Stimulated activated CD4-positive, alpha-beta T cell treated with anti-CD3 and anti-CD28 coated beads, TNF-alpha, amount 100 ng/mL, for 48 hours (primary cell): ENCODE results near the gene ERICH6B.

Experiments
- DNase-seq, 3 donors: peaks; one replicate each; pipeline ENCODE4 v3.0.0-alpha.2; 2020; ENCODE audit warnings: low read depth in 3 of 3

ERICH6B gene

GRCh38 chr13:45542391-45542790 lies 73.1 kb downstream of the ERICH6B start:
- no peak for DNase-seq

- DNase-seq, result no peak
Measured at GRCh38 chr13:45541806-45542205, 73.7 kb downstream of the ERICH6B start.

- no peak for DNase-seq
Measured at GRCh38 chr13:45540864-45541263, 74.7 kb downstream of the ERICH6B start.

DNA sequence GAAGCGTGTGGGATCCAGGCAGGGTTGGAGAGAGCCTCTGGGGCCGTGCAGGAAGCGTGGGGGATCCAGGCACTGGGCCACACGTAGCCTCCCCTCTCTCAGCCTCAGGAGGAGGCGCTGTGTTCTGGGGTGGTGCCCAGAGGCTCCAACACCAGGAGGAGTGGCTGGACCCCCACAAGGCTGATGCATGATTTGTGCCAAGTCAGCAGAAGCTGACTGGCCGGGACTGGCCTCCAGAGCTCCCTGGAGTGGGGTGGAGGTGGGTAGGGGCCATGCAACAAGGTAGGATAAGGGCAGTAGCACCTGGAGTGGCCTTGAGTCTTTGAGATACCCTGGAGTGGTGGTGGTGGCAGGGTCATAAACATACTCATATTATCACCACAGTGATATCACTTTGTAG lies 75.3 kb downstream of the ERICH6B start:
- no peak for DNase-seq

DNA sequence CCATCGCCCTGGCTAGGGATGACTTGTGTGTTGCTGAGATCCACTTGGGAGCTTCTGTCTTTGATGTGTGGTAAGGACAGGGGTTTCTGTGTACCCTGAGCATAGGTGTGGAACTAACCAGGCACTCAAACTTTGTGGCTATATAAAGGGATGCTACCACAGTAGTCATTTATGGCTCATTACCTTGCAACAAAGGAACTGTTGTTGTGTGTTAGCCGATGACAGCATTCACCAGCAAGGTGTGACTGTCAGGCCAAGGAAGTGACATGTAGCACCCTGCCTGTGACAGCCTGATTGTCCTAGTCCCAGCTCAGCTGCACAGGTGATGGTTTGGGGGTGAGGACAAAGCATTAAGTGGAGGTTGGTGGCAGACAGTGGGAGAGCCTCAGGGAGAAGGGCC lies 77.2 kb downstream of the ERICH6B start:
- DNase-seq, result no peak

DNA sequence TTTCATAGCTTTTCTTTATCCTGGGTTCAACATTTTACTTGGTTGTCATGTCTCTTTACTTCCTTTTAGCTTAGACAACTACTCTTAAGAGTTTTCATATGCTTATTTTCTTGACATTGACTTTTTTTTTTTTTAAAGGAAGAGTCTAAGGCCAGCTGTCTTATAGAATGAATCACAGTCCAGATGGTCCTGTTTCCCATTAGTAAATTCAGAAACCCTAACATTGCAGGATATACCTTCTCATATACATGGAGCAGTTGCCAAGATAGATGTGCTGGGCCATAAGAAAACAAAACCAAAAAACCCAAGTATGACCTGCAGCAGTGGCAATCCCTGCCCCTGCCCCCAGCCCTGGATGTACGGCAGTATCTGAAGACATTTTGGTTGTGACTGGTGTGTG lies 78.0 kb downstream of the ERICH6B start:
- no peak for DNase-seq

GRCh38 chr13:45536224-45536623 lies 79.3 kb downstream of the ERICH6B start:
- DNase-seq, result no peak

GRCh38 chr13:45534604-45535003 lies 80.9 kb downstream of the ERICH6B start:
- no peak for DNase-seq

- DNase-seq, result no peak
Measured at GRCh38 chr13:45529758-45530157, 85.8 kb downstream of the ERICH6B start.

- no peak for DNase-seq
Measured at GRCh38 chr13:45527699-45528462, 87.7 kb downstream of the ERICH6B start.

DNA sequence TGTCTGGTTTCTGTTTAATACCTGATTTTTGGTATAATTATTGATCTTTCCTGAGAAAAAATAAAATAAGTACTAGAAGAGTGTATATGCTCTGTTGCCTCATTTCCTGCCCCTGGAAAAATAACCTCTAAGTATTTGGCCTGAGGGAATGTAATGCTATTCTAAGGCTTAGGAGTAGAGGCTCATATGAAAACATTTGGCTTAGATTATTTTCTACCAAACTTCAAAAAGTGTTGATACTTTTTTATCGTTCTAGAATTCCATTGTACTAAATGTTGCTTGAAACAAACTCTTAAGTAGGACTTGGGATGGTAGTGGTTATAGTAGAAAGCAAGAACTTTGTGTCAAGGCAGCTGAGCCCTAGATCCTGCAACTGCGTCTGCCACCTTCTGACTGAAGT lies 93.0 kb downstream of the ERICH6B start:
- no peak for DNase-seq

DNA sequence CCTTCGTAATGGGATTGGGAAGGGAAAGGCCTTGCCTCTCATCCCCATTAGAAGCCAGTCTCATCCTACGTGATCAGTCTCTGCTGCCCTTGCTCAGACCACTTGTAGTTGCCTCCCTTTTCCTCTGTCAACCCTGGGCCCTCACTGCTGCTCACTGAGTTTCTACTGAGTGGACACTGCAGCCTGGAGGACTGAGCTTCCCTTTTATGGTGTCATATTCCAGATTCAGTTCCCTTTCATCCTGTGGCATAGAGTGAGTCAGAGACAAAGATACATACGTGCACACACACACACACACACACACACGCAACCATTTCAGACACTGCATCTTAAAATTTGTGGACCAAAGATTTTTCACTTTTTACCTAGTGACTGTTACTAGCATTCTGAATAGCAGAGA lies 94.2 kb downstream of the ERICH6B start:
- DNase-seq, result no peak

- DNase-seq, result no peak
Measured at GRCh38 chr13:45519493-45519892, 96.0 kb downstream of the ERICH6B start.

DNA sequence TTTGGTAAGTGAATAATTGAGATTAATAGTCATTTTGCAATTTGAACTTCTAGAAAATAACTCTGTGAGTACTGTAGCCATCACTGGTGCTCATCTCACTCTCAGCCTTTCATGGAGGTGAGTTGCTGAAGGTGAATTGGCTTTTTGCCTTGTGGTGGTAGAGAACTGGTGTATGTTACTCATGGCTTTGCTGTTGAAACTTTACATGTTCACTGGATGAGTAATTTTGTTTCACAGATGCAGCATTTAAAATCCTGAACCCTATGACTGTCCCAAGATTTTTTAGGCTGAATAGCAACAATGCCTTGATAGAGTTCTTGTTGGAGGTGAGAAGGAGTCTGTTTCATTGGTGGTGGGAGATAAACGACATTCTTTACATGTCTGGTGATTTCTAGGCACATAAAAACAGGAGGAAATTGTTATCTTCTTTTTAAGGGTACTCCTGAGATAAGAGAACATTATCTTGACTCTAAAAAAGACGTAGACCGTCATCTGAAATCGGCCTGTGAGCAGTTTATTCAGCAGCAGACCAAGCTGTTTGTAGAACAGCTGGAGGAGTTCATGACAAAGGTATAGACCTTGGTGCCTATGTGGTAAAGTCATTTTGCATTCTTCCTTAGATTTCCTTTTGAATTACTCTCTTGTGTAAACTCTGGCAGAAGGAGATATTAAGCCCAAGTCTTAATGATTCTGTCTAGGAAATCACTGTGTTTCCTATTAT lies 96.9 kb downstream of the ERICH6B start:
- DNase-seq, result no peak

DNA sequence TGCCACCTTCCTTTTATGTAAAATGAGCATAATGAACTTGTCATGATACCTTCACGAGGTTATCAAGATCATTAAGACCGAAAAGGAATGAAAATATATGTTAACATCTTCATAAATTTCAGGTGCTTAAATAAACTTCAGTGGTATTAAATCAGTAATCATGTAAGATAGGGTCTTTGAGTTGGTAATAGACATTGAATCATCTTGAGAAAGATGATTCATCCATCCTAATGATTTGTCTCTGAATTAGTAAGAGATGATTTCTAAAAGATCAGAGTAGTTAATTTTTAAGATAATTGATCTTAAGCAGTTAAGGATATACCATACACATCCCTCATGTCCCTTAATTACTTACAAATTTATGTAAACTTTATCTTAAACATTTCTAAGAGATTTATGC lies 98.8 kb downstream of the ERICH6B start:
- no peak for DNase-seq

GRCh38 chr13:45512098-45512496 lies 103.4 kb downstream of the ERICH6B start:
- DNase-seq, result no peak

- DNase-seq, result peak in 1 of 3 donors; percentile 10
Measured at GRCh38 chr13:45511310-45512097, 104.0 kb downstream of the ERICH6B start.

GRCh38 chr13:45510672-45511071 lies 104.9 kb downstream of the ERICH6B start:
- DNase-seq, result no peak

DNA sequence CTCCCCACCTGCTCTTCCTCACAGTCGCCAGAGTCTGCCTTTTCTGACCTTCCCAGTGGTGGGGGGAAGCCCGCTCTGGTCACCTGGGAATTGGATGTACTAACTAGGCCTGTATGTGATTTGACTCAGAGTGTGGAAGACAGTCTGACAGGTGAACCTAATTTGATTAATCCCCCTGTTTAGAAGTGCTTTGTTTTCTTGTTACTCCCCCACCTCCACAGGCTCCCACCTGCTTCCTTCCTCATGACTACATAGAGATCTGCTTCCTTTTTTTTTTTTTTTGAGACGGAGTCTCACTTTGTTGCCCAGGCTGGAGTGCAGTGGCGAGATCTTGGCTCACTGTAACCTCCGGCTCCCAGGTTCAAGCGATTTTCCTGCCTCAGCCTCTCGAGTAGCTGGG lies 106.8 kb downstream of the ERICH6B start:
- DNase-seq, result no peak

GRCh38 chr13:45506811-45507210 lies 108.7 kb downstream of the ERICH6B start:
- no peak for DNase-seq

- DNase-seq, result no peak
Measured at GRCh38 chr13:45503658-45504057, 111.9 kb downstream of the ERICH6B start.

DNA sequence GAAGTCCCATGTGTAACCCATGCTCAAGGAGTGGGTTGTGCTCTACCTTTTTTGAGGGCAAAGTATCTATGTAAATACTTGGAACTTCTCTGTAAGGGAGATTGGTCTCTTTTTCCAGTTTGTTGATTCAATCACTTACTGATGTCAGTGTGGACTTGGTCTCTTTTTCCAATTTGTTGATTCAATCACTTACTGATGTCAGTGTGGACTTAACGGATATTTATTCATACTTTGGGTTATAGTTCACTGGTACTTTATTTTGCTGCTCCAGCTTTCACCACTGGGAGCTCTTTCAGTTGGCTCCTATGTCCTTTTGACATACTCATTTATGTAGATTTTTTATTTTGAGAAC lies 114.4 kb downstream of the ERICH6B start:
- DNase-seq, result no peak
